Mammary epithelial cell (primary cell): ENCODE data around the gene TCF23.

Experiments used
- CTCF ChIP-seq, 2 donors: IDR thresholded peaks in 1 of 2; conservative IDR thresholded peaks in 1 of 2; 2 replicates each; pipeline ENCODE4 v1.5.1; 2011 to 2012; ENCODE audit warnings: inconsistent platforms in 2 of 2, low read length in 2 of 2, mild to moderate bottlenecking in 2 of 2, control low read depth in 1 of 2, low read depth in 1 of 2; ENCODE audit not compliant: insufficient read depth in 1 of 2; ENCODE audit errors: extremely low read depth in 1 of 2
- EZH2 ChIP-seq: IDR thresholded peaks from 2 replicates; pipeline ENCODE4 v1.6.1; 2012; ENCODE audit warnings: low read length, inconsistent platforms, borderline replicate concordance

GRCh38 chr2:27152796-27153464 is 4.1 kb downstream of the TCF23 start:
- TF ChIP-seq CTCF (conservative IDR thresholded peaks at IDR 0.05 in 1 of 2, IDR thresholded peaks at IDR 0.05 in 1 of 2; ENCODE audit: extremely low read depth in 1 of 2, insufficient read depth in 1 of 2, low read depth in 1 of 2, low read length in 2 of 2) (no peak), EZH2 (no peak)
